NB4 (cell line): Measurements from ENCODE around the gene CRYM.

Source experiments
- DNase-seq: peaks from one replicate; pipeline ENCODE4 v3.0.0; 2010; ENCODE audit warnings: low read depth
- H3K4me3 ChIP-seq: one replicate; pipeline ENCODE4 v1.5.1; 2011; ENCODE audit warnings: mild to moderate bottlenecking, low read depth, low read length, moderate library complexity
- CTCF ChIP-seq: IDR thresholded peaks from one replicate; pipeline ENCODE4 v1.5.1; 2012; ENCODE audit warnings: low read depth, low read length
- MYC ChIP-seq: IDR thresholded peaks from 2 replicates; pipeline ENCODE4 v1.6.1; 2011; ENCODE audit warnings: low read depth, low read length
- POLR2A ChIP-seq: IDR thresholded peaks from 2 replicates; pipeline ENCODE4 v1.6.1; 2011; ENCODE audit warnings: mild to moderate bottlenecking; ENCODE audit not compliant: insufficient read length; ENCODE audit errors: extremely low read depth
- TF ChIP-seq, protein P1 (sequence below): IDR thresholded peaks from 2 replicates; pipeline ENCODE4 v1.6.1; 2011; ENCODE audit warnings: low read depth, low read length

The CRYM gene

DNA sequence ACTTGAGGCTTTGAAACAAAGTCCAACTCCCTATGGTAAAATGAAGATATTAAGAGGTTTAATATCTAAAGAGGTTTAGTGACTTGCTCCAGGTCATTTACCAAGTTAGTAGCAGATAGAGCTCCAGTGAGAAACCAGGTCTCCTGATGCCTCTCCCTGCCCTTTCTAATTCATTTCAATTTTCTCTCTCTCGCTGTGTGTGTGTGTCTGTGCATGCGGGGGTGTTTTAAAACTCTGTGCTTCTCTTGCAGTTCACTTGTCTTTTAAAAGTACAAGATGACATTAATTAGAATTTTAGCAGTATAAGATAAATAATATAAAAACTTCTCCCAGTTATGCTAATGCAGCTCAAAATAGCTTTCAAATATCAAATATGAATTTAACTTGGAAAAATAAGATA is 58.5 kb downstream of the CRYM start:
- no peak for DNase-seq
- TF ChIP-seq CTCF (no peak), POLR2A (no peak), MYC (no peak)
- TF ChIP-seq, protein P1, sequence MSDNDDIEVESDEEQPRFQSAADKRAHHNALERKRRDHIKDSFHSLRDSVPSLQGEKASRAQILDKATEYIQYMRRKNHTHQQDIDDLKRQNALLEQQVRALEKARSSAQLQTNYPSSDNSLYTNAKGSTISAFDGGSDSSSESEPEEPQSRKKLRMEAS, result no peak
- no peak overlapping the region for H3K4me3 ChIP-seq

- no peak overlapping the region for H3K4me3 ChIP-seq
- DNase-seq, result peak; percentile 57
- no peak for TF ChIP-seq CTCF
- TF ChIP-seq MYC, result no peak
- TF ChIP-seq, protein P1, result no peak
- no peak for TF ChIP-seq POLR2A
These were observed 59.9 kb downstream of the CRYM start for GRCh38 chr16:21218153-21218552.

- no peak for DNase-seq
- no peak overlapping the region for H3K4me3 ChIP-seq
- TF ChIP-seq POLR2A, result no peak
- TF ChIP-seq, protein P1, result no peak
- no peak for TF ChIP-seq CTCF
- TF ChIP-seq MYC, result no peak
These were observed 61.0 kb downstream of the CRYM start for GRCh38 chr16:21217121-21217520.

DNA sequence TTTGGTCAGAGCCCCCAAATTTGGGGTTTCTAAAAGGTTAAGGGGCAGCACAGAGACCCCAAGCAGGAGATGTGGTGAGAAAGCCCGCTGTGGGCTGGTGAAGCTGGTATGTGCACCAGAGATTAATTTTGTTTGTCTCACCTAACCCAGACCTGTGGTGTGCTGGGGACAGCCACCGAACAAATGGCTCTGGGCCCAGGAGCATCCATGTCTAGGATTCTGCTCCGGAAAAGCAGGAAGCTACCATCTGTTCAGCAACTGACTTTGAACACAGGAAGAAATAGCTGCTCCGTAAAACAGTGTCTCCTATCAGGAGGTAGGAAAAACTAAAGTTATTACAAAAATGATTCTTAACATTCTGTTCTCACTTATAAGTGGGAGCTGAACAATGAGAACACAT is 64.0 kb downstream of the CRYM start:
- no peak for TF ChIP-seq CTCF
- no peak for TF ChIP-seq POLR2A
- TF ChIP-seq MYC, result no peak
- TF ChIP-seq, protein P1, result no peak
- H3K4me3 ChIP-seq, result no peak overlapping the region
- no peak for DNase-seq

GRCh38 chr16:21211486-21211885 is 66.6 kb downstream of the CRYM start, which contains the start of gene ZP2:
ZP2 (minus strand) TSS chr16:21211574; CDS start chr16:21211547, 27 bp downstream.
- DNase-seq, result no peak
- no peak within 1 kb of the TSS for H3K4me3 ChIP-seq
- no peak for TF ChIP-seq CTCF
- TF ChIP-seq, protein P1, result no peak
- TF ChIP-seq MYC, result no peak
- TF ChIP-seq POLR2A, result no peak
